Measurements from ENCODE around the gene RCAN1.

Gene RCAN1

GRCh38 chr21:34593954-34594531 lies 20.9 kb downstream of the RCAN1 start:
- DNase-seq (ENCODE audit: insufficient read length, low spot score) (no peak), FAIRE-seq (no peak)
- TF ChIP-seq TAF1 (IDR thresholded peaks at IDR 0.05; ENCODE audit: low read depth, low read length) (no peak), POLR2AphosphoS5 (IDR thresholded peaks at IDR 0.05; ENCODE audit: low read depth, low read length) (no peak), SPI1 (IDR thresholded peaks at IDR 0.05; ENCODE audit: low read depth, low read length) (no peak), PAX5 (IDR thresholded peaks at IDR 0.05; ENCODE audit: insufficient read depth, low read length, severe bottlenecking) (no peak), POU2F2 (IDR thresholded peaks at IDR 0.05; ENCODE audit: low read depth, low read length) (no peak), POLR2A (IDR thresholded peaks at IDR 0.05; ENCODE audit: low read depth, low read length) (no peak)

GRCh38 chr21:34593423-34593822 lies 21.5 kb downstream of the RCAN1 start:
- DNase-seq (ENCODE audit: insufficient read length, low spot score), result no peak
- no peak for FAIRE-seq
- TF ChIP-seq TAF1 (IDR thresholded peaks at IDR 0.05; ENCODE audit: low read depth, low read length), result no peak

GRCh38 chr21:34592120-34592955 lies 22.6 kb downstream of the RCAN1 start:
- no peak for DNase-seq (ENCODE audit: insufficient read length, low spot score)
- TF ChIP-seq POU2F2 (IDR thresholded peaks at IDR 0.05; ENCODE audit: low read depth, low read length) (no peak), POLR2AphosphoS5 (IDR thresholded peaks at IDR 0.05; ENCODE audit: low read depth, low read length) (no peak), TAF1 (IDR thresholded peaks at IDR 0.05; ENCODE audit: low read depth, low read length) (no peak), PAX5 (IDR thresholded peaks at IDR 0.05; ENCODE audit: insufficient read depth, low read length, severe bottlenecking) (no peak), POLR2A (IDR thresholded peaks at IDR 0.05; ENCODE audit: low read depth, low read length) (no peak), SPI1 (IDR thresholded peaks at IDR 0.05; ENCODE audit: low read depth, low read length) (no peak)
- FAIRE-seq, result no peak

GRCh38 chr21:34590520-34590919 lies 24.4 kb downstream of the RCAN1 start:
- DNase-seq (ENCODE audit: insufficient read length, low spot score) (no peak), FAIRE-seq (no peak)
- TF ChIP-seq POLR2A (IDR thresholded peaks at IDR 0.05; ENCODE audit: low read depth, low read length), result no peak
- no peak for TF ChIP-seq POU2F2 (IDR thresholded peaks at IDR 0.05; ENCODE audit: low read depth, low read length)
- TF ChIP-seq TAF1 (IDR thresholded peaks at IDR 0.05; ENCODE audit: low read depth, low read length), result no peak
- no peak for TF ChIP-seq POLR2AphosphoS5 (IDR thresholded peaks at IDR 0.05; ENCODE audit: low read depth, low read length)
- TF ChIP-seq PAX5 (IDR thresholded peaks at IDR 0.05; ENCODE audit: insufficient read depth, low read length, severe bottlenecking), result no peak
- no peak for TF ChIP-seq SPI1 (IDR thresholded peaks at IDR 0.05; ENCODE audit: low read depth, low read length)

GRCh38 chr21:34589511-34590282 lies 25.2 kb downstream of the RCAN1 start:
- TF ChIP-seq SPI1 (IDR thresholded peaks at IDR 0.05; ENCODE audit: low read depth, low read length) (no peak), POU2F2 (IDR thresholded peaks at IDR 0.05; ENCODE audit: low read depth, low read length) (no peak), POLR2AphosphoS5 (IDR thresholded peaks at IDR 0.05; ENCODE audit: low read depth, low read length) (no peak), POLR2A (IDR thresholded peaks at IDR 0.05; ENCODE audit: low read depth, low read length) (no peak), PAX5 (IDR thresholded peaks at IDR 0.05; ENCODE audit: insufficient read depth, low read length, severe bottlenecking) (no peak), TAF1 (IDR thresholded peaks at IDR 0.05; ENCODE audit: low read depth, low read length) (no peak)
- FAIRE-seq (no peak), DNase-seq (ENCODE audit: insufficient read length, low spot score) (no peak)

- TF ChIP-seq SPI1 (IDR thresholded peaks at IDR 0.05; ENCODE audit: low read depth, low read length) (no peak), POLR2AphosphoS5 (IDR thresholded peaks at IDR 0.05; ENCODE audit: low read depth, low read length) (no peak), PAX5 (IDR thresholded peaks at IDR 0.05; ENCODE audit: insufficient read depth, low read length, severe bottlenecking) (no peak), POU2F2 (IDR thresholded peaks at IDR 0.05; ENCODE audit: low read depth, low read length) (no peak), POLR2A (IDR thresholded peaks at IDR 0.05; ENCODE audit: low read depth, low read length) (no peak), TAF1 (IDR thresholded peaks at IDR 0.05; ENCODE audit: low read depth, low read length) (no peak)
- no peak for DNase-seq (ENCODE audit: insufficient read length, low spot score)
- FAIRE-seq, result peak; percentile 23
Observed at GRCh38 chr21:34583926-34584563, 30.9 kb downstream of the RCAN1 start.

GRCh38 chr21:34582506-34583150 lies 32.3 kb downstream of the RCAN1 start:
- peak; percentile 13 for FAIRE-seq
- peak; percentile 33 for DNase-seq (ENCODE audit: insufficient read length, low spot score)
- TF ChIP-seq POU2F2 (IDR thresholded peaks at IDR 0.05; ENCODE audit: low read depth, low read length) (no peak), SPI1 (IDR thresholded peaks at IDR 0.05; ENCODE audit: low read depth, low read length) (no peak), POLR2A (IDR thresholded peaks at IDR 0.05; ENCODE audit: low read depth, low read length) (no peak), PAX5 (IDR thresholded peaks at IDR 0.05; ENCODE audit: insufficient read depth, low read length, severe bottlenecking) (no peak), POLR2AphosphoS5 (IDR thresholded peaks at IDR 0.05; ENCODE audit: low read depth, low read length) (no peak), TAF1 (IDR thresholded peaks at IDR 0.05; ENCODE audit: low read depth, low read length) (no peak)

- DNase-seq (ENCODE audit: insufficient read length, low spot score), result no peak
- TF ChIP-seq POLR2A (IDR thresholded peaks at IDR 0.05; ENCODE audit: low read depth, low read length) (no peak), POU2F2 (IDR thresholded peaks at IDR 0.05; ENCODE audit: low read depth, low read length) (no peak), TAF1 (IDR thresholded peaks at IDR 0.05; ENCODE audit: low read depth, low read length) (no peak), POLR2AphosphoS5 (IDR thresholded peaks at IDR 0.05; ENCODE audit: low read depth, low read length) (no peak), PAX5 (IDR thresholded peaks at IDR 0.05; ENCODE audit: insufficient read depth, low read length, severe bottlenecking) (no peak), SPI1 (IDR thresholded peaks at IDR 0.05; ENCODE audit: low read depth, low read length) (no peak)
- no peak for FAIRE-seq
Observed at GRCh38 chr21:34580181-34580700, 34.7 kb downstream of the RCAN1 start.

All from GM12891 (cell line).